Measurements from ENCODE around the gene SNX15. TPM values are rescaled to one million over a fixed set of nuclear protein-coding genes. Genes with fewer than 3 reads are reported as not detected.

SNX15 gene
- total RNA-seq, 2 donors from 2014 or later, result 7.9 to 10.6 TPM

DNA sequence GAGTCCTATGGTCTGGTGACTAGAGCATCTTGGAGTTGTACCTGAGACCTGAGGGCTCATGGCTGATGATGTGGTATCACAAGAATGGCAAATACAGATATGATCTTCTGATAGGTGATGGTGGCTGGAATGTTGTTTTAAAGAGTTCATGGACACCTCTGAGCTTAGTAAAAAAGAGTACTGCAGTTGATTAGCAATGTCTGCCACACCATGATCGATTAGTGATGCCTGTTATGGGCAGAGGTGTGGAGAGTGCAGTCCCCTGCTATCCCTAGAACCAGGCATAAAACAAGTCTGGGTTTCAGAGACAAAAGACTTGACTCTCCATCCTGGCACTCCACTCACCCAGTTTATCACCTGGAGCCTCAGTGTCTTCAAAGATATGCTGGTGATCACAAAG is 29.1 kb upstream of the SNX15 start:
- no peak for ATAC-seq
- intact Hi-C loops (cut with DNase I), result no loop called here
- TF ChIP-seq, protein P1, sequence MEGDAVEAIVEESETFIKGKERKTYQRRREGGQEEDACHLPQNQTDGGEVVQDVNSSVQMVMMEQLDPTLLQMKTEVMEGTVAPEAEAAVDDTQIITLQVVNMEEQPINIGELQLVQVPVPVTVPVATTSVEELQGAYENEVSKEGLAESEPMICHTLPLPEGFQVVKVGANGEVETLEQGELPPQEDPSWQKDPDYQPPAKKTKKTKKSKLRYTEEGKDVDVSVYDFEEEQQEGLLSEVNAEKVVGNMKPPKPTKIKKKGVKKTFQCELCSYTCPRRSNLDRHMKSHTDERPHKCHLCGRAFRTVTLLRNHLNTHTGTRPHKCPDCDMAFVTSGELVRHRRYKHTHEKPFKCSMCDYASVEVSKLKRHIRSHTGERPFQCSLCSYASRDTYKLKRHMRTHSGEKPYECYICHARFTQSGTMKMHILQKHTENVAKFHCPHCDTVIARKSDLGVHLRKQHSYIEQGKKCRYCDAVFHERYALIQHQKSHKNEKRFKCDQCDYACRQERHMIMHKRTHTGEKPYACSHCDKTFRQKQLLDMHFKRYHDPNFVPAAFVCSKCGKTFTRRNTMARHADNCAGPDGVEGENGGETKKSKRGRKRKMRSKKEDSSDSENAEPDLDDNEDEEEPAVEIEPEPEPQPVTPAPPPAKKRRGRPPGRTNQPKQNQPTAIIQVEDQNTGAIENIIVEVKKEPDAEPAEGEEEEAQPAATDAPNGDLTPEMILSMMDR (IDR thresholded peaks at IDR 0.05), result no peak
- no peak for TF ChIP-seq POLR2A (IDR thresholded peaks at IDR 0.05)

GRCh38 chr11:64998690-64999431 is 28.4 kb upstream of the SNX15 start:
- intact Hi-C loops (cut with DNase I), result no loop called here
- Histone ChIP-seq H3K36me3 (replicated peaks in 1 of 2; ENCODE audit: insufficient read depth in 1 of 2, low read depth in 2 of 2) (no peaks in the 10 kb centered on the region), H3K4me1 (peaks cover 50% of the 10 kb centered on the region), H3K27me3 (no peaks in the 10 kb centered on the region), H3K4me3 (no peak overlapping the region), H3K27ac (peak overlapping the region; percentile 76 to 91 (median 86)), H3K9me3 (no peaks in the 10 kb centered on the region)
- ATAC-seq (peak; percentile 54), DNase-seq (peak; percentile 56 to 76 (median 70))
- 35 to 42% methylated on average over 8 to 9 of the region's 9 CpGs for WGBS, 2 donors
- no peak for TF ChIP-seq POLR2A (IDR thresholded peaks at IDR 0.05)
- TF ChIP-seq, protein P1 (IDR thresholded peaks at IDR 0.05), result no peak

More for the DNA sequence above, 29.1 kb upstream of the SNX15 start:
- DNase-seq, result peak in 1 of 4 donors; percentile 30
- no peaks in the 10 kb centered on the region for H3K27me3 ChIP-seq
- no peaks in the 10 kb centered on the region for H3K36me3 ChIP-seq (replicated peaks in 1 of 2; ENCODE audit: insufficient read depth in 1 of 2, low read depth in 2 of 2)
- H3K9me3 ChIP-seq, result no peaks in the 10 kb centered on the region
- peak overlapping the region; percentile 76 to 91 (median 86) for H3K27ac ChIP-seq
- WGBS, 2 donors, result 79 to 85% methylated on average over 1 of the region's 1 CpG
- peaks cover 50% of the 10 kb centered on the region for H3K4me1 ChIP-seq
- no peak overlapping the region for H3K4me3 ChIP-seq

GRCh38 chr11:64999478-64999877 is 27.8 kb upstream of the SNX15 start:
- intact Hi-C loops (cut with DNase I), result no loop called here
- Histone ChIP-seq H3K27me3 (no peaks in the 10 kb centered on the region), H3K4me3 (no peak overlapping the region), H3K9me3 (no peaks in the 10 kb centered on the region), H3K36me3 (replicated peaks in 1 of 2; ENCODE audit: insufficient read depth in 1 of 2, low read depth in 2 of 2) (no peaks in the 10 kb centered on the region), H3K27ac (peak overlapping the region; percentile 76 to 91 (median 86)), H3K4me1 (peaks cover 48% of the 10 kb centered on the region)
- ATAC-seq (no peak), DNase-seq (no peak)
- TF ChIP-seq, protein P1 (IDR thresholded peaks at IDR 0.05), result no peak
- no peak for TF ChIP-seq POLR2A (IDR thresholded peaks at IDR 0.05)
- WGBS, 2 donors, result 100% methylated on average over 1 of the region's 1 CpG; no CpG with 5 or more reads in 1 of the 2 donors

DNA sequence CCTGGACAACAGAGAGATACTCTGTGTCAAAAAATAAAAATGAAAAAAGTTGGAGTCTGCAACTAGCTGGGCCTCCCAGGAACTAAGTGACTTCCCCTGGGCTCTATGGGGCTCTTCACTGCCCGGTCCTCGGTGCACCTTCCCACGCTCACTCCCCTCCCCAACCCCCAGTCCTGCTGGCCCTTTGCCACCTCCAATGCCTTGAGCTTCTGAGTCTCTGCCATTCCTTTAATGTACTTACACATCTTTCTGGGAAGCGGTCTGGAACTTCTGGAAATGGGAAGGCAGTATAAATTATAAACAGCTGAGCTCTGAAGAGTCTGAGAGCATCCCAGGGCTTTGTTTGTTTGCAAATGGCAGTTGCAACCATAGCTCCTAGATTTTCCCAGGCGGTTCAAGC is 24.5 kb upstream of the SNX15 start:
- intact Hi-C loops (cut with DNase I), result loop anchor here (10.0 kb wide), 1 partner anchor 98 kb away; no protein-coding TSS in a partner anchor
- H3K9me3 ChIP-seq, result no peaks in the 10 kb centered on the region
- DNase-seq (no peak), ATAC-seq (no peak)
- H3K27ac ChIP-seq, result no peak overlapping the region
- peaks cover 19% of the 10 kb centered on the region for H3K4me1 ChIP-seq
- H3K36me3 ChIP-seq (replicated peaks in 1 of 2; ENCODE audit: insufficient read depth in 1 of 2, low read depth in 2 of 2), result no peaks in the 10 kb centered on the region
- TF ChIP-seq POLR2A (IDR thresholded peaks at IDR 0.05), result no peak
- TF ChIP-seq, protein P1 (IDR thresholded peaks at IDR 0.05), result no peak
- WGBS, 2 donors, result 82 to 84% methylated on average over 5 of the region's 5 CpGs
- no peak overlapping the region for H3K4me3 ChIP-seq
- no peaks in the 10 kb centered on the region for H3K27me3 ChIP-seq

Data from body of pancreas (tissue), 4 donors.